ENCODE data around the gene HLF.

- TF ChIP-seq POLR2A (IDR thresholded peaks at IDR 0.05) (no peak), CTCF (IDR thresholded peaks at IDR 0.05) (no peak)
These were observed 75.4 kb downstream of the HLF start for GRCh38 chr17:55340176-55340575.

Data from vagina (tissue), 2 donors.